GM12878 (cell line): ENCODE measurements around the gene ICAM4. TPM values are rescaled to one million over a fixed set of nuclear protein-coding genes. Genes with fewer than 3 reads are reported as not detected.

Experiments
- ATF2 ChIP-seq: IDR thresholded peaks from 2 replicates; pipeline ENCODE4 v1.6.1; 2012; ENCODE audit warnings: low read length, inconsistent platforms
- ATF3 ChIP-seq: IDR thresholded peaks from 2 replicates; pipeline ENCODE4 v1.6.1; 2011; ENCODE audit warnings: low read depth, mild to moderate bottlenecking, low read length, moderate library complexity, borderline replicate concordance; ENCODE audit errors: extremely low read depth
- BACH1 ChIP-seq: fragments of 450-650 bp; IDR thresholded peaks from 2 replicates; pipeline ENCODE4 v1.6.1; 2017; ENCODE audit warnings: mild to moderate bottlenecking, borderline replicate concordance
- CBFB ChIP-seq: IDR thresholded peaks from 2 replicates; pipeline ENCODE4 v1.6.1; 2016; ENCODE audit warnings: antibody characterized with exemption, low read depth
- CREB1 ChIP-seq: IDR thresholded peaks from 2 replicates; pipeline ENCODE4 v1.6.1; 2012; ENCODE audit warnings: low read depth, mild to moderate bottlenecking, inconsistent platforms
- FOXM1 ChIP-seq: IDR thresholded peaks from 2 replicates; pipeline ENCODE4 v1.6.1; 2012; ENCODE audit warnings: low read depth, mild to moderate bottlenecking, inconsistent platforms, low read length, moderate library complexity
- HDAC2 ChIP-seq: fragments of 200-600 bp; sonication (generic); IDR thresholded peaks from 2 replicates; pipeline ENCODE4 v1.6.1; 2017
- KLF5 ChIP-seq: fragments of 450-650 bp; IDR thresholded peaks from 2 replicates; pipeline ENCODE4 v1.6.1; 2014; ENCODE audit warnings: mild to moderate bottlenecking; ENCODE audit not compliant: partially characterized antibody
- NKRF ChIP-seq: fragments of 450-650 bp; conservative IDR thresholded peaks from 2 replicates; pipeline ENCODE4 v1.6.1; 2017; ENCODE audit warnings: mild to moderate bottlenecking, moderate library complexity
- NR2C2 ChIP-seq: IDR thresholded peaks from 2 replicates; pipeline ENCODE4 v1.6.1; 2011; ENCODE audit warnings: borderline replicate concordance, low read depth; ENCODE audit not compliant: control insufficient read depth, insufficient read length
- POU2F2 ChIP-seq: IDR thresholded peaks from 3 replicates; pipeline ENCODE4 v1.6.1; 2011; ENCODE audit warnings: low read depth, mild to moderate bottlenecking, low read length, borderline replicate concordance
- RAD51 ChIP-seq: fragments of 450-650 bp; IDR thresholded peaks from 2 replicates; pipeline ENCODE4 v1.6.1; 2016; ENCODE audit warnings: moderate library complexity, mild to moderate bottlenecking, inconsistent platforms
- RELB ChIP-seq: fragments of 450-650 bp; IDR thresholded peaks from 2 replicates; pipeline ENCODE4 v1.6.1; 2017; ENCODE audit warnings: low read depth, mild to moderate bottlenecking, moderate library complexity
- RUNX3 ChIP-seq: IDR thresholded peaks from 2 replicates; pipeline ENCODE4 v1.6.1; 2012; ENCODE audit warnings: low read length, inconsistent platforms
- SUZ12 ChIP-seq: fragments of 200-600 bp; sonication (generic); IDR thresholded peaks from one replicate; pipeline ENCODE4 v1.6.1; 2018; ENCODE audit warnings: antibody characterized with exemption, mild to moderate bottlenecking; ENCODE audit not compliant: unreplicated experiment
- TARDBP ChIP-seq: IDR thresholded peaks from 2 replicates; pipeline ENCODE4 v1.6.1; 2016; ENCODE audit warnings: borderline replicate concordance
- ZSCAN29 ChIP-seq: fragments of 450-650 bp; IDR thresholded peaks from 2 replicates; pipeline ENCODE4 v1.6.1; 2017; ENCODE audit warnings: mild to moderate bottlenecking, moderate library complexity
- polyA plus RNA-seq, 11 experiments: library from polyadenylated mRNA; depleted of rRNA in 4 of 11; unstranded in 6 of 11; stranded (reverse) in 5 of 11; fragments of >200 nt; fragmentation: Nextera tagmentation in 4 of 11; fragmentation: Illumina TruSeq in 1 of 11; extraction: Ambion mirVana in 4 of 11; extraction: Trizol in 1 of 11; gene quantifications; 1 replicate in 1 of 11; 2 replicates in 10 of 11; pipeline versions ENCODE4 v1.2.1 to v1.2.3, GENCODE V29; 2011 to 2016; ENCODE audit warnings: inconsistent platforms in 2 of 11, missing spikeins in 2 of 11, low read depth in 1 of 11
- total RNA-seq, 4 experiments: library from RNA; depleted of rRNA in 3 of 4; stranded (reverse); fragments of >200 nt in 3 of 4; fragmentation: Illumina TruSeq in 1 of 4; extraction: Trizol in 1 of 4; gene quantifications; 2 replicates each; pipeline versions ENCODE4 v1.2.1 to v1.2.3, GENCODE V29; 2013 to 2021
- TF ChIP-seq, protein P1 (sequence below): fragments of 450-650 bp; IDR thresholded peaks from 2 replicates; pipeline ENCODE4 v1.6.1; 2014; ENCODE audit warnings: mild to moderate bottlenecking

ICAM4 gene
- total and polyA plus RNA-seq, 10 of the 15 experiments (the other 5 are each of a cell fraction or from before 2014, with no cell fraction given), result 0.31 to 5.1 (median 1.7) TPM

GRCh38 chr19:10269333-10270179 lies 17.2 kb upstream of the ICAM4 start (continued):
- TF ChIP-seq NKRF (peak; percentile 81), ATF3 (no peak), TARDBP (peak; percentile 24; the same call in 1 of the 2 replicates), CBFB (0 out of 2 replicates have a peak, but pooled peaks have one; percentile 19), ATF2 (no peak), KLF5 (peak; percentile 76), SUZ12 (no peak), RELB (peak; percentile 87), CREB1 (0 out of 2 replicates have a peak, but pooled peaks have one; percentile 16), RUNX3 (peak; percentile 75), ZSCAN29 (no peak), HDAC2 (0 out of 2 replicates have a peak, but pooled peaks have one; percentile 69), FOXM1 (no peak), POU2F2 (peak; percentile 55; the same call in 1 of the 3 replicates), BACH1 (0 out of 2 replicates have a peak, but pooled peaks have one; percentile 59), RAD51 (peak; percentile 42; the same call in 1 of the 2 replicates), NR2C2 (no peak)
- TF ChIP-seq, protein P1, sequence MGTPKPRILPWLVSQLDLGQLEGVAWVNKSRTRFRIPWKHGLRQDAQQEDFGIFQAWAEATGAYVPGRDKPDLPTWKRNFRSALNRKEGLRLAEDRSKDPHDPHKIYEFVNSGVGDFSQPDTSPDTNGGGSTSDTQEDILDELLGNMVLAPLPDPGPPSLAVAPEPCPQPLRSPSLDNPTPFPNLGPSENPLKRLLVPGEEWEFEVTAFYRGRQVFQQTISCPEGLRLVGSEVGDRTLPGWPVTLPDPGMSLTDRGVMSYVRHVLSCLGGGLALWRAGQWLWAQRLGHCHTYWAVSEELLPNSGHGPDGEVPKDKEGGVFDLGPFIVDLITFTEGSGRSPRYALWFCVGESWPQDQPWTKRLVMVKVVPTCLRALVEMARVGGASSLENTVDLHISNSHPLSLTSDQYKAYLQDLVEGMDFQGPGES, result peak; percentile 23; the same call in 1 of the 2 replicates
